ENCODE results near the gene NPIPB8. TPM values are rescaled to one million over a fixed set of nuclear protein-coding genes. Genes with fewer than 3 reads are reported as not detected.
"Not testable (repeated sequence)": the region's sequence is repeated elsewhere in the genome, so short reads cannot be mapped to it uniquely, and the experiment has no call there.

The NPIPB8 gene
- total and polyA plus RNA-seq, 2 donors (not counting 1 experiment from before 2014, with no cell fraction given), result 0.17 TPM; not detected in 1

DNA sequence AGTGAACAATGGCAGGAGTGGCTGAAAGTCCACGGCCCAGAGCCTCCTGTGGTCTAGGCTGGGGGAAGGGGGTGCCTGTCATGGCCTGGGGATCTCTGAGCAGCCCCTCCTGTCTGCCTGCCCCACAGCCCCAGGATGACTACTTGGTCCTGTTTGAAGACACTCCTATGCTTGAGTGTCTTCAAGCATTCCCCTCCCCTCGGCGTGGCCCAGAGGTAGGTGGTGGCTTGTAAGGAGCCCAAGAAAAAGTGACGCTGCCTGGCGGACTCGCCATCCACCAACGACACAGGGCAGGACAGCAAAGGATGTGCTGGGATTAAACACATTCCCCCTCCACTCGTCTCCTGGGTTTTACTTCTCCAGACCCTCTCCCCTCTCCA, 33.7 kb upstream of the NPIPB8 start:
- Histone ChIP-seq H3K79me2 (ENCODE audit: control insufficient read depth, insufficient read depth, low read length) (no peaks in the 10 kb centered on the region), H4K20me1 (ENCODE audit: control insufficient read depth, extremely low read depth, insufficient read depth, low read length) (no peaks in the 10 kb centered on the region), H3K4me1 (ENCODE audit: control insufficient read depth, extremely low read depth, insufficient read depth, low read length) (no peaks in the 10 kb centered on the region), H3K9me3 (ENCODE audit: control insufficient read depth, insufficient read depth, low read depth, low read length) (no peaks in the 10 kb centered on the region), H3K4me2 (ENCODE audit: extremely low read depth, insufficient read depth, low read length) (no peak overlapping the region), H3K36me3 (ENCODE audit: control insufficient read depth, insufficient read depth, low read length) (no peaks in the 10 kb centered on the region), H3K27me3 (ENCODE audit: control insufficient read depth, insufficient read depth, low read length) (no peaks in the 10 kb centered on the region), H3K27ac (ENCODE audit: insufficient read depth, low read length) (no peak overlapping the region), H3K9ac (ENCODE audit: insufficient read depth, low read length) (no peak overlapping the region), H2AFZ (ENCODE audit: low read length) (no peak overlapping the region), H3K4me3 (replicated peaks in 1 of 4; ENCODE audit: control extremely low read depth in 1 of 4, insufficient read depth in 1 of 4, low read depth in 3 of 4, low read length in 4 of 4) (no peak overlapping the region)
- no peak for TF ChIP-seq EZH2 (IDR thresholded peaks at IDR 0.05; ENCODE audit: low read length, missing control alignments)
- TF ChIP-seq, protein P1, sequence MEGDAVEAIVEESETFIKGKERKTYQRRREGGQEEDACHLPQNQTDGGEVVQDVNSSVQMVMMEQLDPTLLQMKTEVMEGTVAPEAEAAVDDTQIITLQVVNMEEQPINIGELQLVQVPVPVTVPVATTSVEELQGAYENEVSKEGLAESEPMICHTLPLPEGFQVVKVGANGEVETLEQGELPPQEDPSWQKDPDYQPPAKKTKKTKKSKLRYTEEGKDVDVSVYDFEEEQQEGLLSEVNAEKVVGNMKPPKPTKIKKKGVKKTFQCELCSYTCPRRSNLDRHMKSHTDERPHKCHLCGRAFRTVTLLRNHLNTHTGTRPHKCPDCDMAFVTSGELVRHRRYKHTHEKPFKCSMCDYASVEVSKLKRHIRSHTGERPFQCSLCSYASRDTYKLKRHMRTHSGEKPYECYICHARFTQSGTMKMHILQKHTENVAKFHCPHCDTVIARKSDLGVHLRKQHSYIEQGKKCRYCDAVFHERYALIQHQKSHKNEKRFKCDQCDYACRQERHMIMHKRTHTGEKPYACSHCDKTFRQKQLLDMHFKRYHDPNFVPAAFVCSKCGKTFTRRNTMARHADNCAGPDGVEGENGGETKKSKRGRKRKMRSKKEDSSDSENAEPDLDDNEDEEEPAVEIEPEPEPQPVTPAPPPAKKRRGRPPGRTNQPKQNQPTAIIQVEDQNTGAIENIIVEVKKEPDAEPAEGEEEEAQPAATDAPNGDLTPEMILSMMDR (conservative IDR thresholded peaks at IDR 0.05 in 1 of 2, IDR thresholded peaks at IDR 0.05 in 1 of 2; ENCODE audit: low read depth in 1 of 2, low read length in 2 of 2), result no peak
- no peak for DNase-seq (ENCODE audit: low read depth in 2 of 2)

DNA sequence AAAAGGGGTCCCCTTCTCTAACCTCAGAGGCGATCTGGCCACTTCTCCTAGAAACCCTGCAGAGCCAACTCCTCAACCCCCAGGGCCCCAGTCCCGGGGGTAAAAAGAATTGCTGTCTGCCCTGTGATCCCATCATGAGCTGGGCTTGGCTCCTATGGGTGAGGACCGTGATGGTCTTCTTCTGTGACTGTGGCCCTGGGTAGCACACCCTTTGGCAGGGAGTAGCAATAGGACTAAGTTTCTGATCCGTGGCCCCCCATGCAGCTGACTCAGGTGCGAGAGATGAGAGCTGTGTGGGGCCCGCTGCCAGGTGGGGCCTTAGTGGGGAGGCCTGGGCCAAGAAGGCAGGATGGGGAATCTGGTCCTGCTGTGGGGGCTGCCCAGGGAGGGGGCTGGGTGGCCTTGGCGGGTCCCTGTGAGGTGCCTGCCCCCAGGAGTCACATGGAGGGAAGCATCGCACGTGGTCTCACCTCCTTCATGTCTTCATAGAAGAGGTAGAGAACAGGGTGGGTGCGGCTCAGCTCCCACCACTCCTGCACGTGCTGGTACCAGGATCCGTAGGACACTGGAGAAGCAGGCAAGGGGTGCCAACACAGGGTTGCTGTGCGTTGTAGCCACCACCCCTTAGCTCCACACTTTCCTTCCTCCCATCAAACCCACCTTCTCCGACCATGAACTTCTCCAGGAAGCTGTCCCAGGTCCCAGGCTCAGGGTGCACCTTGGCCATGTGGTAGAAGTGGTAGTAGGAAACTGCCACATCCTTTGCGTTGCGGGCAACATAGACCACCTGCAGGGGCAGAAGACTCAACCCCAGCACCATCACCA, 31.4 kb upstream of the NPIPB8 start:
- Histone ChIP-seq H3K4me3 (replicated peaks in 1 of 4; ENCODE audit: control extremely low read depth in 1 of 4, insufficient read depth in 1 of 4, low read depth in 3 of 4, low read length in 4 of 4) (no peak overlapping the region), H2AFZ (ENCODE audit: low read length) (no peak overlapping the region), H3K27ac (ENCODE audit: insufficient read depth, low read length) (no peak overlapping the region), H3K9me3 (ENCODE audit: control insufficient read depth, insufficient read depth, low read depth, low read length) (no peaks in the 10 kb centered on the region), H3K27me3 (ENCODE audit: control insufficient read depth, insufficient read depth, low read length) (no peaks in the 10 kb centered on the region), H3K4me2 (ENCODE audit: extremely low read depth, insufficient read depth, low read length) (no peak overlapping the region), H4K20me1 (ENCODE audit: control insufficient read depth, extremely low read depth, insufficient read depth, low read length) (no peaks in the 10 kb centered on the region), H3K36me3 (ENCODE audit: control insufficient read depth, insufficient read depth, low read length) (no peaks in the 10 kb centered on the region), H3K79me2 (ENCODE audit: control insufficient read depth, insufficient read depth, low read length) (no peaks in the 10 kb centered on the region), H3K4me1 (ENCODE audit: control insufficient read depth, extremely low read depth, insufficient read depth, low read length) (no peaks in the 10 kb centered on the region), H3K9ac (ENCODE audit: insufficient read depth, low read length) (no peak overlapping the region)
- TF ChIP-seq, protein P1 (conservative IDR thresholded peaks at IDR 0.05 in 1 of 2, IDR thresholded peaks at IDR 0.05 in 1 of 2; ENCODE audit: low read depth in 1 of 2, low read length in 2 of 2), result no peak
- no peak for TF ChIP-seq EZH2 (IDR thresholded peaks at IDR 0.05; ENCODE audit: low read length, missing control alignments)
- DNase-seq (ENCODE audit: low read depth in 2 of 2), result no peak

DNA sequence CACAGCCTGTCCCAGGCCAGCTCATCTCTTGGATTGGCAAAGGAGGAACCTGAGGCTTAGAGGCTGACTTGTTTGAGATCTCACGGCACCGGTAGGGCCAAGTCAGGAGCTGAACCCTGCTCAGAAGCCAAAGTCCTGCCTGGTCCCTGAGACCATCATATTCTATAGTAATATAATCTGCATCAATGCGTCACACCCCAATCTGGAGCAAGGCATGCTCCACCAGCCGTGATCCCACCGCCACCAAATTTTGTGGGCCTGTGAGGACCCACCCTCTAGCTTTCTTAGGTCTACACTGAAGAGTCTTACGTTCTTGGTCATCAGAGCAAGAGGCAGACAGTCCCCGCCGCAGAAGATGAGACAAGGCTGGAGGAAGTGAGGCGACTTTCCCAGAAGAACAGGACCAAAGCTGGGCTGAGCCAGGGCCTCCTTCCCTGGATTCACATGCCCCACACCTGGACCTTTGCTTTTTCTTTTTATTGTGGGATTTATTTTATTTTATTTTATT, 30.7 kb upstream of the NPIPB8 start:
- Histone ChIP-seq H3K36me3 (ENCODE audit: control insufficient read depth, insufficient read depth, low read length) (no peaks in the 10 kb centered on the region), H3K27ac (ENCODE audit: insufficient read depth, low read length) (no peak overlapping the region), H3K4me1 (ENCODE audit: control insufficient read depth, extremely low read depth, insufficient read depth, low read length) (no peaks in the 10 kb centered on the region), H4K20me1 (ENCODE audit: control insufficient read depth, extremely low read depth, insufficient read depth, low read length) (no peaks in the 10 kb centered on the region), H2AFZ (ENCODE audit: low read length) (no peak overlapping the region), H3K4me2 (ENCODE audit: extremely low read depth, insufficient read depth, low read length) (no peak overlapping the region), H3K4me3 (replicated peaks in 1 of 4; ENCODE audit: control extremely low read depth in 1 of 4, insufficient read depth in 1 of 4, low read depth in 3 of 4, low read length in 4 of 4) (no peak overlapping the region), H3K27me3 (ENCODE audit: control insufficient read depth, insufficient read depth, low read length) (no peaks in the 10 kb centered on the region), H3K9ac (ENCODE audit: insufficient read depth, low read length) (no peak overlapping the region), H3K9me3 (ENCODE audit: control insufficient read depth, insufficient read depth, low read depth, low read length) (no peaks in the 10 kb centered on the region), H3K79me2 (ENCODE audit: control insufficient read depth, insufficient read depth, low read length) (no peaks in the 10 kb centered on the region)
- TF ChIP-seq, protein P1 (conservative IDR thresholded peaks at IDR 0.05 in 1 of 2, IDR thresholded peaks at IDR 0.05 in 1 of 2; ENCODE audit: low read depth in 1 of 2, low read length in 2 of 2), result no peak
- TF ChIP-seq EZH2 (IDR thresholded peaks at IDR 0.05; ENCODE audit: low read length, missing control alignments), result no peak
- DNase-seq (ENCODE audit: low read depth in 2 of 2), result no peak

DNA sequence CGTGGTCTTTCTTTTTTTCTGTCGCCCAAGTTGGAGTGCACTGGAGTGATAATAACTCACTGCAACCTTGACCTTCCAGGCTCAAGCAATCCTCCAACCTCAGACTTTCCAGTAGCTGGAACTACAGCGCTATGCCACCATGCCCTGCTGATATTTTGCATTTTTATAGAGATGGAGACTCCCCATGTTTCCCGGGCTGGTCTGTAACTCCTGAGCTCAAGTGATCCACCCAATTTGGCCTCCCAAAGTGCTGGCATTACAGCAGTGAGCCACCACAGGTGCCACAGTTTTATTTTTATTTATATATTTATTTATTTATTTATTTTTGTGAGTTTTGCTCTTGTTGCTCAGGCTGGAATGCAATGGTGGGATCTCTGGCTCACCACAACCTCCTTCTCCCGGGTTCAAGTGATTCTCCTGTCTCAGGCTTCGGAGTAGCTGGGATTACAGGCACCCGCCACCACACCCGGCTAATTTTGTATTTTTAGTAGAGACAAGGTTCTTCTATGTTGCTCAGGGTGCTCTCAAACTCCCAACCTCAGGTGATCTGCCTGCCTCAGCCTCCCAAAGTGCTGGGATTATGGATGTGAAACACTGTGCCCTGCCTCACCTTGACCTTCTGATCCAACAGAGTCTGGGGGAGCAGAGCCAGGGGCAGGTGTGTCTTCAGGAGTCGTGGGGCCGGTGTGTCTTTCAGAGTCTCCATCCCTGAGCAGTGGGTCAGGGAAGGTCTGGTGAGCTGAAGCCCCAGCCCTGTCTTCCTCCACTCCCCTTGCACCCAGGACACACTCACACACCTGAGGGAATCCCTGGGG, 30.0 kb upstream of the NPIPB8 start:
- H3K4me2 ChIP-seq (ENCODE audit: extremely low read depth, insufficient read depth, low read length); H3K4me1 ChIP-seq (ENCODE audit: control insufficient read depth, extremely low read depth, insufficient read depth, low read length); H4K20me1 ChIP-seq (ENCODE audit: control insufficient read depth, extremely low read depth, insufficient read depth, low read length); DNase-seq (ENCODE audit: low read depth in 2 of 2); H3K9ac ChIP-seq (ENCODE audit: insufficient read depth, low read length); H3K9me3 ChIP-seq (ENCODE audit: control insufficient read depth, insufficient read depth, low read depth, low read length); H3K27ac ChIP-seq (ENCODE audit: insufficient read depth, low read length); H3K79me2 ChIP-seq (ENCODE audit: control insufficient read depth, insufficient read depth, low read length); H3K27me3 ChIP-seq (ENCODE audit: control insufficient read depth, insufficient read depth, low read length); H2AFZ ChIP-seq (ENCODE audit: low read length); H3K36me3 ChIP-seq (ENCODE audit: control insufficient read depth, insufficient read depth, low read length); H3K4me3 ChIP-seq (replicated peaks in 1 of 4; ENCODE audit: control extremely low read depth in 1 of 4, insufficient read depth in 1 of 4, low read depth in 3 of 4, low read length in 4 of 4): not testable (repeated sequence)
